ENCODE data around the gene TEKT3. TPM values are rescaled to one million over a fixed set of nuclear protein-coding genes. Genes with fewer than 3 reads are reported as not detected.

The TEKT3 gene
- polyA plus RNA-seq, 3 donors, result not detected

GRCh38 chr17:15332338-15332737, 9.1 kb downstream of the TEKT3 start:
- no peak for TF ChIP-seq CTCF (IDR thresholded peaks at IDR 0.05)
- intact Hi-C loops (cut with micrococcal nuclease), result no loop called here
- Histone ChIP-seq H3K4me3 (replicated peaks in 1 of 3; ENCODE audit: low read depth in 2 of 3, low read length in 3 of 3) (no peak overlapping the region), H4K20me1 (ENCODE audit: insufficient read depth, low read length) (no peaks in the 10 kb centered on the region), H3K79me2 (ENCODE audit: insufficient read depth, low read length) (no peaks in the 10 kb centered on the region), H3K36me3 (replicated peaks in 1 of 2; ENCODE audit: control insufficient read depth in 1 of 2, insufficient read depth in 2 of 2, low read length in 2 of 2) (no peaks in the 10 kb centered on the region), H3K4me2 (replicated peaks; ENCODE audit: extremely low read depth, low read length, poor library complexity, severe bottlenecking) (no peak overlapping the region), H3K27me3 (ENCODE audit: control insufficient read depth in 2 of 2, insufficient read depth in 2 of 2, low read length in 2 of 2) (peaks cover 8% of the 10 kb centered on the region in 2 donors), H2AFZ (ENCODE audit: insufficient read depth, low read depth, low read length, poor library complexity, severe bottlenecking) (no peak overlapping the region), H3K9ac (ENCODE audit: insufficient read depth, low read length, poor library complexity, severe bottlenecking) (no peak overlapping the region), H3K27ac (ENCODE audit: low read depth in 1 of 2, low read length in 2 of 2) (no peak overlapping the region), H3K9me3 (replicated peaks in 1 of 2; ENCODE audit: control insufficient read depth in 1 of 2, insufficient read depth in 1 of 2, low read length in 2 of 2) (no peaks in the 10 kb centered on the region), H3K4me1 (ENCODE audit: control insufficient read depth in 1 of 2, insufficient read depth in 2 of 2, low read length in 2 of 2) (no peaks in the 10 kb centered on the region)
- no peaks in the 10 kb centered on the region for H3K36me3 Mint-ChIP-seq
- no peak overlapping the region for H3K4me3 Mint-ChIP-seq
- no peaks in the 10 kb centered on the region for H3K4me1 Mint-ChIP-seq
- H3K27me3 Mint-ChIP-seq (ENCODE audit: low read depth in 3 of 3), result peaks cover 2 to 23% (median 8%) of the 10 kb centered on the region in 3 donors
- H3K27ac Mint-ChIP-seq, result no peak overlapping the region
- no peak for DNase-seq
- no CpG with 5 or more reads among the region's 6 CpGs for WGBS (ENCODE audit: insufficient coverage)
- peaks cover 3 to 16% (median 10%) of the 10 kb centered on the region in 7 donors for H3K9me3 Mint-ChIP-seq

GRCh38 chr17:15323131-15323530, 18.3 kb downstream of the TEKT3 start:
- Histone ChIP-seq H3K9ac (ENCODE audit: insufficient read depth, low read length, poor library complexity, severe bottlenecking) (no peak overlapping the region), H3K27ac (ENCODE audit: low read depth in 1 of 2, low read length in 2 of 2) (no peak overlapping the region), H3K27me3 (ENCODE audit: control insufficient read depth in 2 of 2, insufficient read depth in 2 of 2, low read length in 2 of 2) (peaks cover 0 to 7% of the 10 kb centered on the region in 2 donors), H3K36me3 (replicated peaks in 1 of 2; ENCODE audit: control insufficient read depth in 1 of 2, insufficient read depth in 2 of 2, low read length in 2 of 2) (no peaks in the 10 kb centered on the region), H2AFZ (ENCODE audit: insufficient read depth, low read depth, low read length, poor library complexity, severe bottlenecking) (no peak overlapping the region), H3K9me3 (replicated peaks in 1 of 2; ENCODE audit: control insufficient read depth in 1 of 2, insufficient read depth in 1 of 2, low read length in 2 of 2) (no peaks in the 10 kb centered on the region), H3K4me3 (replicated peaks in 1 of 3; ENCODE audit: low read depth in 2 of 3, low read length in 3 of 3) (no peak overlapping the region), H3K4me1 (ENCODE audit: control insufficient read depth in 1 of 2, insufficient read depth in 2 of 2, low read length in 2 of 2) (no peaks in the 10 kb centered on the region), H4K20me1 (ENCODE audit: insufficient read depth, low read length) (no peaks in the 10 kb centered on the region), H3K79me2 (ENCODE audit: insufficient read depth, low read length) (no peaks in the 10 kb centered on the region), H3K4me2 (replicated peaks; ENCODE audit: extremely low read depth, low read length, poor library complexity, severe bottlenecking) (no peak overlapping the region)
- H3K36me3 Mint-ChIP-seq, result no peaks in the 10 kb centered on the region
- no peak for DNase-seq
- H3K27ac Mint-ChIP-seq, result no peak overlapping the region
- no peak overlapping the region for H3K4me3 Mint-ChIP-seq
- intact Hi-C loops (cut with micrococcal nuclease), result no loop called here
- peaks cover 0 to 20% (median 6%) of the 10 kb centered on the region in 3 donors for H3K27me3 Mint-ChIP-seq (ENCODE audit: low read depth in 3 of 3)
- no peaks in the 10 kb centered on the region for H3K9me3 Mint-ChIP-seq
- 73% methylated on average over 2 of the region's 4 CpGs for WGBS (ENCODE audit: insufficient coverage)
- H3K4me1 Mint-ChIP-seq, result no peaks in the 10 kb centered on the region
- no peak for TF ChIP-seq CTCF (IDR thresholded peaks at IDR 0.05)

Measured in CD14-positive monocyte (primary cell).